HG03280 (cell line): ENCODE results near the gene TRIM65.
"Not testable (repeated sequence)": the region's sequence is repeated elsewhere in the genome, so short reads cannot be mapped to it uniquely, and the experiment has no call there.

Source experiments
- ATAC-seq: cut with Tn5 transposase; IDR thresholded peaks from one replicate; pipeline ENCODE4 v1.9.1; 2021; ENCODE audit warnings: mild to moderate bottlenecking, moderate library complexity; ENCODE audit not compliant: unreplicated experiment

Gene TRIM65

GRCh38 chr17:75876190-75876937 is 20.4 kb downstream of the TRIM65 start:
- ATAC-seq, result no peak

- no peak for ATAC-seq
Measured at GRCh38 chr17:75875940-75876189, 20.9 kb downstream of the TRIM65 start.

- no peak for ATAC-seq
Measured at GRCh38 chr17:75875182-75875939, 21.4 kb downstream of the TRIM65 start.

GRCh38 chr17:75874323-75875181 is 22.2 kb downstream of the TRIM65 start:
- no peak for ATAC-seq

- ATAC-seq, result no peak
Measured at GRCh38 chr17:75873587-75874322, 23.0 kb downstream of the TRIM65 start.

- no peak for ATAC-seq
Measured at GRCh38 chr17:75872434-75873351, 24.1 kb downstream of the TRIM65 start.

- ATAC-seq, result not testable (repeated sequence)
Measured at GRCh38 chr17:75870228-75870627, 26.5 kb downstream of the TRIM65 start.

GRCh38 chr17:75869282-75870141 is 27.2 kb downstream of the TRIM65 start:
- ATAC-seq, result no peak

GRCh38 chr17:75868730-75869281 is 27.9 kb downstream of the TRIM65 start:
- not testable (repeated sequence) for ATAC-seq

- ATAC-seq, result not testable (repeated sequence)
Measured at GRCh38 chr17:75865404-75866188, 31.2 kb downstream of the TRIM65 start.

- peak; percentile 17 for ATAC-seq
Measured at GRCh38 chr17:75864887-75865286, 31.9 kb downstream of the TRIM65 start.

GRCh38 chr17:75864448-75864871 is 32.3 kb downstream of the TRIM65 start:
- peak; percentile 86 for ATAC-seq

- no peak for ATAC-seq
Measured at GRCh38 chr17:75861927-75862317, 34.8 kb downstream of the TRIM65 start.

- not testable (repeated sequence) for ATAC-seq
Measured at GRCh38 chr17:75859358-75859757, 37.4 kb downstream of the TRIM65 start.

GRCh38 chr17:75856062-75856756 is 40.5 kb downstream of the TRIM65 start:
- ATAC-seq, result peak; percentile 33

GRCh38 chr17:75855310-75856061 is 41.3 kb downstream of the TRIM65 start, which contains the start of gene WBP2:
Gene WBP2 (minus strand): TSS chr17:75855335. CDS start chr17:75855297, 38 bp downstream.
- ATAC-seq, result peak; percentile 85
